Left forelimb (tissue), 1 donor: ENCODE data around the gene ZNF480.
"Not testable (repeated sequence)": the region's sequence is repeated elsewhere in the genome, so short reads cannot be mapped to it uniquely, and the experiment has no call there.

ENCODE experiments used
- DNase-seq: peaks from one replicate; pipeline ENCODE4 v3.0.0-alpha.2; 2018; ENCODE audit warnings: low spot score

ZNF480 gene

DNA sequence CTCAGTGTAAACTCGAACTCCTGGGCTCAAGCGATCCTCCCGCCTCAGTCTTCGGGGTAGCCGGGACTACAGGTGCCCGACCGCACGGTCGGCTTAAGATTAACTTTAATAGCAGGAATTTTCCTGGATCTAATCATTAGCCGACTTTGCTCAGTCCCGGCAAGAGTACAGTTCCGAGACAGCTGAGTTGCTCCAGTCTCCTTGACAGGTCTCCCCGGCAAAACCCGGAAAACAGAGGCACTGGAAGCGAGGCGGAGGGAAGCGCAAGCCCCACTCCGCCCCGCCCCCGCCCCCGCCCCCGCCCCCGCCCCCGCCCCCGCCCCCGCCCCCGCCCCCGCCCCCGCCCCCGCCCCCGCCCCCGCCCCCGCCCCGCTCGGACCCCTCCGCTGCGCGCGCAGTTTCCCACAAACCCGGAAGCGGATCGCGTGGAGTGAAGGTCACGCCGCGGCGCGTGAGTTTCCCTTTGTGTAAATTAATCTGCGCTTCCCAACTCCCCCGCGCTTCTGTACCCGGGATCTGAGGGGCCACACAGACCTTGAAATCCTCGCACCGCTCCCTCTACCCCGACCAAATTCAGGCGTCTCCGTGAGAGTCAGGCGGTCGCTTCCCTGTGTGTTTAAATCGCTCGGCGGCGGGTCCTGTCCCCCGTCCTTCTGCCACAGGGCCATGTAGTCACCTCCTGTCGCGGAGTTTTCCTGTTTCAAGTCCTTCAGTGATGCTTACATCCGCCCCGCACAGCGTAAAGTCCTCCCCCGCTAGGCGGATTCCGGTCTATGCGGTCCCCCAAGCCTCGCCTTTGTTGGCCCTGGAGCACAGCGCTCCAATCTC lies at the start of gene ZNF480:
Gene ZNF480, plus strand, starts transcription at position 397 of the 828 bp plus-strand sequence. CDS start 3,244 bp downstream, outside the sequence.
- peak; percentile 87 for DNase-seq

DNA sequence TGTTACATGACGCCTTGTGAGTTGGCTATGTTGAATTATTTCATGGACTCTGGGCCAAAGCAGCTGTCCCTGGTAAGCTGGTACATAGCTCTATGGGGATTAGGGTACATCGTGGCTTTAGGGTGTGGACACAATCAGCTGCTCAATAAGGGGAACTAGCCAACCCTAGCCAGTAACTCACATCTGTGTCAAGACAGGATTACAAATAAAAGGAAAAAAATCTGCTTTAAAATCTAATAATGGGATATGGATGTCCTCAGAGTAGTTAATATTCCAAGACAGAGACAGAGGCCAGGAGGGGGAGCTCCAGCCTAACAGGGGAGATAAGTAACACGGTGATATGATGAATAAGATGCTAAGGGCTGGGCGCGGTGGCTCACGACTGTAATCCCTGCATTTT lies 48.7 kb upstream of the ZNF480 start:
- DNase-seq, result no peak

DNA sequence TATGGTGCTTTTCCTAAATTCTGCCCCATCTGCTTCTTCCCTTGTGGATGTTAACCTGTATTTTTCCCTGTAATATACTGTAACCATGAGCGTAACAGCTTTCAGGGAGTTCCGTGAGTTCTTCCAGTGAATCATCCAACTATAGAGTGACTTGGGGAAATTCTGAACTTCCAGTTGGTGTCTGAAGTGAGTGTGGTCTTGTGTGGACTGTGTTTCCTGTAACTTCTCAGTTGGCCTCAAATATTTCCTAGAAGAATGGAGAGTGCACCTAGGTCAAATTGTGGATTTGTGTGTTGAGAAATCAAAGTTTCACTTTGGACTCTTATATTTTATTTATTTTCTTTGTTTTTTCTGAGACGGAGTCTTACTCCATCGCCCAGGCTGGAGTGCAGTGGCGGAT lies 38.5 kb upstream of the ZNF480 start:
- no peak for DNase-seq

DNA sequence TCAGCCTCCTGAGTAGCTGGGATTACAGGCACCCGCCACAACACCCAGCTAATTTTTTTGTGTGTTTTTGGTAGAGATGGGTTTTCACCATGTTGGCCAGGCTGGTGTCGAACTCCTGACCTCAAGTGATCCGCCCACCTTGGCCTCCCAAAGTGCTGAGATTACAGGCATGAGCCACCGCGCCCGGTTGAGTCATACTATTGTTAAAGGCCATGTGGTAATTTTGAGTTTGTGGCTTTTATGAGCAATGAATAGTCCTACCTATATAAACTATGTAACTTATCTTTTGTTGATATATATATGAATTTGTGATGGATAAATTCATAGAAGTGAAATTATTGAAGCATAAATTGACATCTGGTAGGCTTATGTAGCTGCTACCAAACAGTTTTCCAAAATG lies 31.4 kb upstream of the ZNF480 start:
- not testable (repeated sequence) for DNase-seq

DNA sequence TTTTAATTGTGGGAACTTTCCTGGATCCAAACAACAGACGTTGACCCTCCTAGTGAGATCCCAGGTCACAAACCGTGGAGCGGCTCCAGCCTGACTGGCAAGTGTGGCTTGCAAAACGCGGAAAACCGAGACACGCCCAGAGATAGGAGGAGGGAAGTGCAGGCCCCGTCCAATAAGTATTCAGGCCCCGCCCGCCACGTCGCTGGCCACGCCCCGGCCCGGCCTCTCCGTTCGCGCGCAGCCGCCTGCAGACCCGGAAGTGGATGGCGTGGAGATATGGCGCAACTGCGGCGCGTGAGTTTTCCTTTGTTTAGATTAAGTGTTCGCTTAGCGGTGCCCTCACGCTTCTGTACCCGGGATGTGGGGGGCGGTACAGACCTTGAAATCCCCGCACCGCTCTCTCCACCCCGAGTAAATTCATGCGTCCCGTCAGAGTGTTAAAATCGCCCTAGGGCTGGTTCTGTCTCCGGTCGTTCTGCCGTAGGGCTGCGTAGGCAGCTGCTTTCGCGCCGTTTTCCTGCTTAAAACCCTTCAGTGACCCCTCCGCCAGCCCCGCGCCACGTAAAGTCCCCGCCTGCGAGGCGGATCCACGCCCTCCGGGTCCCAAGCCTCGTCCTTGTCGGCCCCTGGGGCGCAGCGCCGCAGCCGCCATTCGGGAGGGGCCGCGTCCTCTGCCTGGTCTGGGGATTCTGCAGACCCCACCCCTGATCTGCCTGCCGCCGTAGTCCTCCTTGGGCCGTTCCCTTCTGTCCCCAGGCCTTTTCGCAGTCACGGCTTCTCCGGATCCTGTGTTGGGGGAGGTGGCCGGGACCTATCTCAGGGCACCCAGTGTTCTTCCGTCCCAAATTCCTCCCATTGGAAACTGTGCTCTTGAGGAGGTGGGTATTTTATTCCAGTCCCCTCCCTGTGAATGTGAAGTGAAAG lies 27.4 kb upstream of the ZNF480 start, which contains the start of gene ZNF766:
Gene ZNF766, plus strand, starts transcription at position 250 of the 924 bp plus-strand sequence. Its CDS starts 27 bp downstream, at position 277.
- peak; percentile 98 for DNase-seq

DNA sequence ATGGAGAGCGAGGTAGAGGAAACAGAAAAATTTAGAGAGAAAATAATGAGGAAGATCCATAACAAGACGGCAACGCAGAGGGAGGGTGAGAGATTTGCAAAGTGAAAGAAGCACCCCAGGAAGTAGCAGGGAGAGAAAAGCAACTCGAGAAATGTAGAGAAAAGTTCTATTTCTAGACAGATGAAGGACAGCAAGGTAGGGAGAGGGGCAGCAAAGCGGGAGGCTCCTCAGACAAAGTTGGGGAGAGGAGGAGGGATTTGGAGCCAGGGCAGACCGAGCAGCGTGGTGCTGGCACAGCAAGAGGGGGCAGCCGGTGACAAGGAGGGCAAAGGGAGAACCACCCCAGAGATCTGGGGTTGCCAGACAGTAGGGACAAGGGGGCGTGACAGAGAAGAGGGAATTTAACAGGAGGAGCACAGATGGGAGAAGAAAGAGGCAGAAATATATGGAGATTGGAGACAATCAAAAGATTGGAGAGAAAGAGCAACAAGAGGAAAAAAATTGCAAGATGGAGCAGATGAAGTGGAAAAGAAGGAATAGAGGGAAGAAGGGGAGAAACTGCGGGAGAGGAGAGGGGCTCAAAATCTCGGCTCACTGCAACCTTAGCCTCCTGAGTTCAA lies 26.6 kb upstream of the ZNF480 start:
- peak; percentile 67 for DNase-seq

DNA sequence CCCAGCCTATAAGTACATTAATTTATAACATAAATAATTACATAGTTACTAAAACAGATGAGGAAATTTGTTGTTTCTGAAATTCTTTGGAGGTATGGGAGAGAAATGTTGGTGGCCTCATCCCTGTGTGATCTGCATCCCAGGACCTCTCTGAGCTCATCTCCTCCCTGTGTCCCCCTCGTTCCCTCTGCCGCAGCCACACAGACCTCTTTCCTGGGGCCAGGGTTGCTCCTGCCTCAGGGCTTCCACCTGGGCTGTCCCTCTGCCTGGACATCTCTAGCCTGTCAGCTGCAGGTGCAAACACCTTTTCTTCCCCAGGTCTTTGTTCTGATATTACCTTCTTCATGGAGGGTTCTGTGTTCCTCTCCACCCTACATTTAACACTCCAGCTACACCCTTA lies 23.7 kb upstream of the ZNF480 start:
- DNase-seq, result no peak

DNA sequence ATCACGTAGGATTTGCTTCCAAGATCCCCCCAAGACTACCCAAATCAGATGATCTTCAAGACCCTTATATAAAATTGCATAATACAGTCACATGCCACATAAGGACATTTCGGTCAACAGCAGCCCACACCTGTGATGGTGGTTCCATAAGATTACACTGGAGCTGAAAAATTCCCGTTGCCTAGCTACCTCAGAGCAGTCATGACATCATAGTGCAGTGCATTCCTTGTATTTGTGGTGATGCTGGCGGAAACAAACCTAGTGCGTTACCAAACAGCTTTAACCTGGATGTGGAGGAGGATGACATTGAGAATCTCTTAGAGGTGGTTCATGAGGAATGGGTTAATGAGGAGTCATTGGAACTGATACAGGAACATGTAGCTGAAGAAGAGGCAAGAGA lies 22.8 kb upstream of the ZNF480 start:
- DNase-seq, result no peak

DNA sequence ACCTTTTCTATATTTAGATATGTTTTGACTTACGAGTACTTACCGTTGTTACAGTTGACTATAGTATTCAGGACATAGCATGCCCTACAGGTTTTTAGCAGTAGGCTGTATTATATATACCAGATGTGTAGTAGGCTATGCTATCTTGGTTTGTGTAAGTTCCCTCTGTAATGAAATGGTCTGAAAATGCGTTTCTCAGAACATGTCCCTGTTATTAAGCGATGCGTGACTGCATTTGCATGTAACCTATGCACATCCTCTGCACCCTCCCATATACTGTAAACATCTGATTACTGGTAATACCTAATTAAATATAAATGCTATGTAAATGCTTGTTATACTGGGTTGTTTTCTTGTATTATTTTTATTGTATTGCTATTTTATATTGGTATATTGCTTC lies 21.0 kb upstream of the ZNF480 start:
- no peak for DNase-seq

DNA sequence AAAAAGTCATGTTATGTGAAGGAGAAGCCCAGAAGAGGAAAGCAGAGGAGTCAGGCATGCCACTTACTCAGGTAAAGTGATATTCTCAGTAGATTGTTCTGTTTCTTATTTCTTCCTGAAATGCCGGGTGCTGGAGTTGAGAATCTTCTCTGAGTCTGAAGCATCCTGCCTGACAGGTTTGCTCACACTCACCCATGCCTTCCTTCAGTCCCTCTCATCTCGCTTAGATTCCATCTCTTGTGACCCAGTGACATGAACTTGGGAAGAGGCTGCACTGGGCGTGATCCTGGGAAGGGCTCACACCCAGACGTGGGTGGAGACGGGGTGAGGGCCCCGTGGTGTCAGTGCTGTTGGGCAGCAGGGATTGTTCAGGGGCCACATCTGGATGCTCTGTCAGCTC lies 19.5 kb upstream of the ZNF480 start:
- DNase-seq, result no peak

DNA sequence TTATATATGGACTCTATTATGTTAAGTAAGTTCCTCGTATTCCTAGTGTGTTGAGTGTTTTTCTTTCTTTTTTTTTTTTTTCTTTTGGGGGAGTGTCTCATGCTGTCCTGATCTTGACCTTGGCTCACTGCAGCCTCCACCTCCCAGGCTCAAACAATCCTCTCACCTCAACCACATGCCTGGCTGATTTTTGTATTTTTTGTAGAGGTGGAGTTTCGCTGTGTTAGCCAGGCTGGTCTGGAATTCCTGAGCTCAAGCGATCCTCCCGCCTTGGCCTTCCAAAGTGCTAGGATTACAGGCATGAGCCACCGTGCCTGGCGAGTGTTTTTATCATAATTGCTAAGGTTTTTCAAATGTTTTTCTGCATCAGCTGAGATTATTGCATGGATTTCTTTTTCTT lies 10.7 kb upstream of the ZNF480 start:
- DNase-seq, result no peak

DNA sequence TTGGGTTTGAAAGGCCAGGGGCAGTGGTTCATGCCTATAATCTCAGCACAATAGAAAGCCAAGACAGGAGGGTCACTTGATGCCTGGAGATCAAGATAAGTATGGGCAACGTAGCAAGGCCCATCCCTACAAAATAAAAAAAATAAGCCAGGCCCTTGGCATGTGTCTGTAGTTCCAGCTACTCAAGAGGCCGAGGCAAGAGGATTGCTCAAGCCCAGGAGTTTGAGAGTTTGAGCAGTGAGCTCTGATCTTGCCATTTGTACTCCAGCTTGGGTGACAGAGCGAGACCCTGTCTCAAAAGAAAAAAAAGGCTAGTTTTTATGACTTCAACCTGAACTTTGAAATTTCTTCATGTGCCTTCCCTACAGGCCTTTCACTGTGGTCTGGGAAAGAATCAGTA lies 5.2 kb upstream of the ZNF480 start:
- no peak for DNase-seq

DNA sequence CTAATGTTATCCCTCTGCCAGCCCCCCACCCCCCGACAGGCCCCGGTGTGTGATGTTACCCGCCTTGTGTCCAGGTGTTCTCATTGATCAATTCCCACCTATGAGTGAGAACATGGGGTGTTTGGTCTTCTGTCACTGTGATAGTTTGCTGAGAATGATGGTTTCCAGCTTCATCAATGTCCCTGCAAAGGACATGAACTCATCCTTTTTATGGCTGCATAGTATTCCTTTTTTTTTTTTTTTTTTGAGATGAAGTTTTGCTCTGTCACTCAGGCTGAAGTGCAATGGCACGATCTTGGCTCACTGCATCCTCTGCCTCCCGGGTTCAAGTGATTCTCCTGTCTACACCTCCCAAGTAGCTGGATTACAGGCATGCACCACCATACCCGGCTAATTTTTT lies 4.0 kb upstream of the ZNF480 start:
- DNase-seq, result not testable (repeated sequence)

DNA sequence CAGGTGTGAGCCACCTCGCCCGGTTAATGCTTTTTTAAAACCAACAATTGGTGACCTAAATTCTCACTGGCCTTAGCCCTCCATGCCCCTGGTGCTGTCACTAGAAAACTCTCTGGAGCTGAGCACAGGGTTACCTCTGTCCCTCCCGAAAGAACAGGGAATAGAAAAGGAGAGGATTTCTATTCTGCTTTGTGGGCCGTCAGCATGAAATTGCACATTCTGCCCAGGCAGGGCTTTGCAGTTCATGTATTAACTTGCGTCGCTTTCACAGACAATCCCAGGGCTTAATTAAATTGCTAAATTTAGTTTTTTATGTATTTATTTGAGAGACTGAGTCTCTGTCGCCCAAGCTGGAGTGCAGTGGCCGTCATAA lies 583 bp upstream of the ZNF480 start:
- no peak for DNase-seq

DNA sequence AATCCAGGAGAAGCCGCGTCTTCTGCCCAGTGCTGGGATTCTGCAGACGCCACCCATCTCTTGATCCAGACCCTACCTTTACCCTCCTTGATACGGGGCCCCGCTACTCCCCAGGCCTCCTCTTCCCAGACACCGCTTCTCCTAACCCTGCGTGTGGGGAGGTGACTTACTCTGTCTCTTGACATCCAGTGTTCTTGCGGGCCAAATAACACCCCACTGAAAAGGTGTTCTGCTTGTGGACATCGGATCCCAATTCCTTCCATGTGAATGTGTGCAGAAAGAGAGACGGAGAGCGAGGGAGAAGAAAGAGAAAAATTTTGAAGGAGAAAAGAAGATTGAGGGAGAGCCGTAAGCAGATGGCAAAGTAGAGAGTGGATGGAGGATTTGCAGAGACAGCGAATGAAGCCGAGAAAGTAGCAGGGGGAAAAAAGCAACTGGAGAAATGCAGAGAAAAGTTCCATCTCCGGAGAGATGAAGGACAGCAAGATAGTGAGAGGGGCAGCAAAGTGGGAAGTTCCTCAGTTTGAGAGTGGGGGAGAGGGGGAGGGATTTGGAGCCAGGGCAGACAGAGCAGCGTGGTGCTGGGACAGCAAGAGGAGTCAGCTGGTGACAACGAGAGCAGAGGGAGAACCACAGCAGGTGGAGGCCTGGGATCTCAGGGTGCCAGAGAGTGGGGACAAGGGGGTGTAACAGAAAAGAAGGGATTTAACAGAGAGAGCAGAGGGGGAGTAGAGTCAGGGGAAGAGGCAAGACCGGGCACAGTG lies 814 bp downstream of the ZNF480 start:
- no peak for DNase-seq

DNA sequence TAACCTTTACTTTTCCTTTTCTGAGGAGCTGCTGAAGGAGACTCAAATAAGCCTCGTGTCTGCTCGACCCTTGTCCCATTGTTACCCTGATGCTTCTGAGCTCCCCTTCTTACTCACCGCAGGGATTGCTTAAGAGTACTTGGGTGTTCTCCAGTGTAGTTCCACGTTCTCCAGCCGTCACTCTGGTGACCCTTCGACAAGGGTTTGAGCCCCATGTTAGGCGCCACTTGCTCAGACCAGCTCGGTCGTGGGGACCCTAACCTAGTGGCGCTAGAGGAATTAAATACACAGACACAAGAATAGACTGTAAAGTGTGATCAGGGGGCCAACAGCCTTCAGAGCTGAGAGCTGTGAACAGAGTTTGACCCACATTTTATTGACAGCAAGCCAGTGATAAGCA lies 10.3 kb downstream of the ZNF480 start:
- DNase-seq, result no peak

DNA sequence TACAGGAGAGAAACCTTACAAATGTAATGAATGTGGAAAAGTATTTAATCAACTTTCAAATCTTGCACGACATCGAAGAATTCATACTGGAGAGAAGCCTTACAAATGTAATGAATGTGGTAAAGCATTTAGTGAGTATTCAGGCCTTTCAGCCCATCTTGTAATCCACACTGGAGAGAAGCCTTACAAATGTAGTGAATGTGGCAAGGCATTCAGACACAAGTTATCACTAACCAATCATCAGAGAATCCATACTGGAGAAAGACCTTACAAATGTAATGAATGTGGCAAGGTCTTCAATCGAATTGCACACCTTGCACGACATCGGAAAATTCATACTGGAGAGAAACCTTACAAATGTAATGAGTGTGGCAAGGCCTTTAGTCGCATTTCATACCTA lies 25.5 kb downstream of the ZNF480 start:
- DNase-seq, result no peak

DNA sequence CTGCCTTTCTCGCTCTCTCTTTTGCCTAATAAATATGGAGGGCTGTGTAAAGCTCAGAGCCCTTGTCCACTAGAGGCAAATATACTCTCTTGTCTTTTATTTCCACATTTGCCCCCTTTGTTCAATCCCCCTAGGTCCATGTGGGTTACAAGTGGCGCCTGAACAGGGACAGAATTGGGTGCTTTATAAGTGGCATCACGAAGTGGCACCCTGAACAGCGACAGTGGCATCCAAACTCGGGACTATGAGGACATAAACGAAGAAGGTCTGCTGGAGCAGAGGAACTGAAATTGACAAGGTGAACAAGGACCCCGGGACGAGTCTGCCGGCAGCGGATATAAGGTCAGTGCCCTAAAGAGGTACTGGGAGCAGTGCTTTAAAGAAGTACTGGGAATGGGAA lies 34.8 kb downstream of the ZNF480 start:
- DNase-seq, result no peak

DNA sequence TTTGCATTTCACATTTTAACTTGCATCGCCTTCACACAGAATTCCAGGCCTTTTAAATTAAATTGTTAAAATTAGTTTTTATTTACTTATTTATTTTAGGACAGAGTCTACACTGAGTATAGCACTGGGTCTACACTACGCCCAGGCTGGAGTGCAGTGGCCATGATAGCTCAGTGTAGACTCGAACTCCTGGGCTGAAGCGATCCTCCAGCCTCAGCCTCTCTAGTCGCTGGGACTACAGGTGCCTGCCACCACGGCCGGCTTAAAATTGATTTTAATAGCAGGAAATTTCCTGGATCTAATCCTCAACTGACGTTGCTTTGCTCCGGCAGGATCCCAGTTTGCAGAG lies 38.8 kb downstream of the ZNF480 start:
- DNase-seq, result no peak

DNA sequence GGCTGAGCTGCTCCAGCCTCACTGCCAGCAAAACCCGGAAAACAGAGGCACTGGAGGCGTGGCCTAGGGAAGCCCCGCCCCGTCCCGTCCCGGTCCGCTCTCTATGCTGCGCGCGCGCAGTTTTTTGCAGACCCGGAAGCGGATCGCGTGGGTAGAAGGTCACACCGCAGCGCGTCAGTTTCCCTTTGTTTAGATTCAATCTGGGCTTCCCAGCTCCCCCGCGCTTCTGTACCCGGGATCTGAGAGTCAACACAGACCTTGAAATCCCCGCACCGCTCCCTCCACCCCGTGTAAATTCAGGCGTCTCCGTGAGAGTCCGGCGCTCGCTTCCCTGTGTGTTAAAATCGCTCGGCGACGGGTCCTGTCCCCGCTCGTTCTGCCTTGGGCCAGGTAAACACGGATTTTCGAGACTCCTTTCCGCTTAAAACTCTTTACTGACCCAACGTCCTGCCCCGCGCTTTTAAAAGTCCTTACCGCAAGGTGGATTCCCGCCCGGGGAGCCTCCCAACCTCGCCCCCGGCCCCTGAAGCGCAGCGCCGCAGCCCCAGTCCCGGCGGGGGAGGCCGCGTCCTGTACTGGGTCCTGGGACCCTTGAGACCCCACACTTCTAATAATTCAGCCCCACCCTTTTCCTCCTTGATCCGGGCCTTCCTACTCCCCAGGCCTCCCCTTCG lies 39.3 kb downstream of the ZNF480 start, which contains the start of gene ZNF610:
Gene ZNF610, plus strand, starts transcription at position 127 of the 674 bp plus-strand sequence. CDS start 12,930 bp downstream, outside the sequence.
- DNase-seq, result peak; percentile 91

DNA sequence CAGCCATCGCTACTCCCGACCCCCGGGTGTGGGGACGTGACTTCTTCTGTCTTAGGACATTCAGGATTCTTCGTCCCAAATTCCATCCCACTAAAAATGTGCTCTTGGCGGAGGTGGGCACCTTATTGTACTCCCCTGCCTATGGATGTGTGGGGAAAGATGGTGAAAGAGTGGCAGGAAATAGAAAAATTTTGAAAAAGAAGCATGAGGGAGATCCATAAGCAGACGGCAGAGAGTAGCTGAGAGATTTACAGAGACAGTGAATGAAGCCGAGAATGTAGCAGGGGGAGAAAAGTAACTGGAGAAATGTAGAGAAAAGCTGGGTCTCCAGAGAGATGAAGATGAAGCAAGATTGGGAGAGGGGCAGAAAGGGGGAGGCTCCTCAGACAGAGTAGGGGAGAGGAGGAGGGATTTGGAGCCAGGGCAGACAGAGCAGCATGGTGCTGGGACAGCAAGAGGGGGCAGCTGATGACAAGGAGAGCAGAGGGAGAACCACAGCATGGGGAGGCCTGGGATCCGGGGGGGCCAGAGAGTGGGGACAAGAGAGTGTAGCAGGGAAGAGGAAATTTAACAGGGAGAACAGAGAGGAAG lies 39.9 kb downstream of the ZNF480 start:
- no peak for DNase-seq
